ENCODE data around the gene ITIH6. TPM values are rescaled to one million over a fixed set of nuclear protein-coding genes. Genes with fewer than 3 reads are reported as not detected.
A peak's percentile ranks its signal among the peaks of the same experiment; 100 is the strongest.
"Not testable (repeated sequence)": the region's sequence is repeated elsewhere in the genome, so short reads cannot be mapped to it uniquely, and the experiment has no call there.

ITIH6 gene
- total RNA-seq, 1 donor from 2014 or later = 0.51 TPM

DNA sequence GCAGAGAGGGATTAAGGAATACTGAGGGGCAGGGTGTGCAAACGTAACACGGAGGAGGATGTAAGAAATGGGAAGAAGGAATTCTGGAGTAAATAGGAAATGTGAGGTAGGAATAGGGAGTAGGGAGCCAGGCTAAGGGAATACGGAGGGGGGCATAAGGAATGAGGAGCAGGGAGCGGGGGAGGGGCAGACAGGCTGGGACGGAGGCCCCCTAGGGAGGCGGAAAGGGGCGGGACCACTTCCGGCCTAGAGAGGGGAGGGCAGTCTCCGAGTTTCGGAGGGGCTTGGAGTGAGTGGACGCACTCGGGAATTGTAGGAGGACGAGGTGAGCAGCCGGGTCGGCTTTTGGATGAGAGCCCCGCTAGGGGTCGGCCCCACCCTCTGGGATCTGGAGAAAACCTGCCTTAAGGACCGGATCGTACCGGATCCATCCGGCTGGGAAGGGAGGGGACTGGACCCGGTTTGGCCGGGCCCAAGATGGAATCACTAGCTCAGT is 10.1 kb upstream of the ITIH6 start:
- peak; percentile 93 for DNase-seq

DNA sequence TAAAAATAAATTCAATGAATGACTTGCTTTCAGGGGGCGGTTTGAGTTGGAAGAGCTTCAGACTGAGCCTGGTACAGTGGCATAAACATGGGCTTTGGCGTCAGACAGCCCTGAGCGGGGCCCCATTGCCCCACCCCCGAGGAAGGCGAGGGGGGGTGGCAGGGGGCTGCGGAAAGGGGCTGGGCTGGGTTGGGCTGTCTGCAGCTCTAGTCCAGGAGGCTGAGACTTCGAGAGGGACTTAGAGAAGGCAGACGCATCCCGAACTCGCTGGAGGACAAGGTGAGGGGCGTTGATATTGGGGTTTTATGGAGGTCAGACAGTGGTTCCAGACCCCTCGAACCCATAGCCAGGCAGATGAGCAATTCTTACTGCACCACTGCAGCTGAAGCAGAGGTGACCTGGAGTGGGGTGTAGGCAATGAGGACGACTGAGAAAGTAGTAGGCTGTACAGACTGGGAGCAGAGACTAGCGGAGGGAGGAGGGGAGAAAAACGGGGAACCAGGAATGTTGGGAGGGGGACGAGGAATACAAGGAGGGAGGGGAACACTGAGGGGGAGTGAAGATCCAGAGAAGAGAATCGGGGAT is 9.6 kb upstream of the ITIH6 start, which contains the start of gene MAGED2:
MAGED2 (plus strand) TSS at position 222 of the 585 bp plus-strand sequence. CDS start 1,587 bp downstream, outside the sequence.
- DNase-seq = peak; percentile 86

GRCh38 chrX:54799046-54799445 is 991 bp upstream of the ITIH6 start:
- no peak for DNase-seq

GRCh38 chrX:54794795-54795194 is 3.3 kb downstream of the ITIH6 start:
- DNase-seq = no peak

- DNase-seq = peak; percentile 49
These were observed 4.0 kb downstream of the ITIH6 start for GRCh38 chrX:54794028-54794427.

- DNase-seq = peak; percentile 55
These were observed 8.7 kb downstream of the ITIH6 start for GRCh38 chrX:54789405-54789804.

DNA sequence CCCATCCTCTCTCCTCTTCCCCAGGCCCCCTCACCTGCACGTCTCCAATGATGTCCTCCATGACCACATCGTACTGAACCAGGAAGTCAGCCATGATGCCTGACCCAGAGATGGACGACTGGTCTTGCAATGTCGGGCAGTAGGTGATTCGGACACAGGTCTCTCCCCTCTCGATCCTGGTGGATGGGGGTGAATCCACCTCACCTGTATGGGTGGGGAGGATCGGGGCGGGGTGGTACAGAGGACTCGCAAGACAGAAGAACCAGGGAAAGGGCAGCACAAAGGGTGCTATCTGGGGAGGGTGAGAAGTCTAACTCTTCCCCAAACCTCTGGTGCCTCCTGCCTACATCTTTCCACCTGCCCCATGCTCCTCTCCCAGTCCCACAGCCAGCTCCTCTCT is 9.6 kb downstream of the ITIH6 start:
- no peak for DNase-seq

DNA sequence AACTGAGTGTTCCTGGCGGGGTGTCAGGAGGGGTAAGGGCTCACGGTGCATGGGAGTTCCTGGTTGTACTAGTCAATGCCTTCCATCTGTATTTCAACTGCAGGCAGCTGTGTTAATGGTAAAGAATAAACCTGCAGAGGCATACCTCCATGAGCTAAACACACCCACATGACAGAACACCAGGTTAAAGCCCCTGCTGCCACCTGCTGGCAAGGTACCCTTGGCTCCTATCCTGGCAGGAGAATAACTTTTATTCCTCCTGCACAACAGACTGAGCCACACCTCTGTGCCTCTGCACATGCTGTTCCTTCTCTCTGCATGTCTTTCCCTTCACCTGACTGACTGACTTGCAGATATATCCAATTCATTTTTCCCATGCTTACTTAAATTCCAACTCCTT is 11.1 kb downstream of the ITIH6 start:
- no peak for DNase-seq

GRCh38 chrX:54785901-54786300 is 12.2 kb downstream of the ITIH6 start:
- DNase-seq = no peak

DNA sequence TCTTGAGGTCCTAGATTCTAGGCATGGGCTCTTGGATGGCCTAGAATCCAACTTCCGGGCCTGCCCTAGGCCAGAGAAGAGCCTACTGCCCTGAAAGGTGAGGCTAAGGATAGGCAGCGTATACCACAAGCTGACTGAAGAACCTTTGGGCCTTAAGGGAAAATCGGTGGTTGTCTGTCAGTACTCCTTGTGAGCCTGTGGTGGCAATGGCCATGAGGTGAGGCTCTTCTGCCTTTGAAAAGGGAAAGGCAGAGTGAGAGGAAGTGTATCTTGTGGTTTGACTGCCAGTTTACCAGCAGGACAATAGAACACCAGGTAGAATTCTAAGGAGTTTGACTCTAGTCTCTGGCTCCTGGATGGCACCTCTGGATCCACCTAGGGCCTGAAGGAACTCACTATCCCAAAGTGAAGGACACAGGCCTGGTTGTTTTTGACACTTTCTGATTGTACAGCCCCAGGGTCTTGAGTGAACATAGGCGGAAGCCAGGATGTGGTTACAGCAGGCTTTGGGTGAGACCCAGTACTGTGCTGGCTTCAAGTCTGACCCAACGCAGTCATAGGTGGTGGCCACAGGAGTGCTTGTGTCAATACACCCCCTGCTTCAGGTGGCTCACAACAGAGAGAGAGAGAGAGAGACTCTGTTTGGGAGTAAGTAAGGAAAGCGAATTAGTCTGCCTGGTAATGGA is 20.9 kb downstream of the ITIH6 start:
- no peak for DNase-seq

DNA sequence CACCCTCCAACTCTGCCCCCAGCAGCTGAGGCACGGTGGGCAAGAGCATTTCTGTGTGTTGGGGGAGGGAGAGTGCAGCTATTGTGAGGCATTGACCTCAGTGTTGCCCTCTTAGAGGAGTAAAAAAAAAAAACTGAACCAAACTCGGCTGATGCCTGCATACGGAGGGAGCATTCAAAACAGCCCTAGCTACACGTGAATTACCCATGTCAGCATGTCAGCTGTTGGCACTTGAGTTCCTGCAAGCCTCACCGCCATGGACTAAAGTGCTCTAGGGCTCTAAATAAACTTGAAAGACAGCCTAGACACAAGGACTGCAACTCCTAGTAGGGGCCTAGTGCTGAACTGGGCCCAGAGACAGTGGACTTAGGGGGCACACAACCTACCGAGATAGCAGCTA is 22.0 kb downstream of the ITIH6 start:
- peak; percentile 70 for DNase-seq

DNA sequence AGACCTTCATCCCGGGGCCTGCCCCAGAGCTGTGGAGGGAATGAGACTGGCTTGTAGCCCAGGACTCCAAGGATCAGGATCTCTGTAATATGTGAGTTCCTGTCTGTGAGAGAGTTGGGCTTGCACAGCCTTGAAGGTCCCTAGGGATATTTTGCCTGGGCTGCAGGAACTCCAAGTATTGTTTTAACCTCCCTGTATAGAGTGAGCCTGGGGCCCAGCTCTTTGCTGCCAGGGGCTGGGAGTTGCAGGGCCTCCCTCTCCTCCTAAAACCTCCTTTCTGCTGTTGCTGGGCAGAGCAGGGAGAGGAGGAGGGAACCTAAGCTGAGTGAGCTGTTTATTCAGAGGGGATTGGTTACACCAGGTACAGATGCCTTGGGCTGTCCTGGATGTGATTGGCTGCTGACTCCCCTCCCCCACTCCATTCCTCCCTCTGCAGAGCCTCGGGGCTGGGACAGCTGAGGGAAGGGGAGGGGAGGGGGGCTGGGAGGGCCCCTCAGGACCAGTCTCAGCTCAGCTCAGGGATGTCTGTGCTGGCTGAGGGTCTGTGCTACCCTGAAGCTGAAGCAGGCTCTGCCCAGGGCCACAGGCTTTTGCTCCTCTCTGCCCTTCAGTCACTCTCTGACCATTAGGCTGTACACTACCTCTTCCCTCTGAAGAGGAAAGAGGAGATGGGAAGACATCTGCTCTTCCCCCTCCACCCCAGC is 23.5 kb downstream of the ITIH6 start:
- DNase-seq = peak; percentile 90

DNA sequence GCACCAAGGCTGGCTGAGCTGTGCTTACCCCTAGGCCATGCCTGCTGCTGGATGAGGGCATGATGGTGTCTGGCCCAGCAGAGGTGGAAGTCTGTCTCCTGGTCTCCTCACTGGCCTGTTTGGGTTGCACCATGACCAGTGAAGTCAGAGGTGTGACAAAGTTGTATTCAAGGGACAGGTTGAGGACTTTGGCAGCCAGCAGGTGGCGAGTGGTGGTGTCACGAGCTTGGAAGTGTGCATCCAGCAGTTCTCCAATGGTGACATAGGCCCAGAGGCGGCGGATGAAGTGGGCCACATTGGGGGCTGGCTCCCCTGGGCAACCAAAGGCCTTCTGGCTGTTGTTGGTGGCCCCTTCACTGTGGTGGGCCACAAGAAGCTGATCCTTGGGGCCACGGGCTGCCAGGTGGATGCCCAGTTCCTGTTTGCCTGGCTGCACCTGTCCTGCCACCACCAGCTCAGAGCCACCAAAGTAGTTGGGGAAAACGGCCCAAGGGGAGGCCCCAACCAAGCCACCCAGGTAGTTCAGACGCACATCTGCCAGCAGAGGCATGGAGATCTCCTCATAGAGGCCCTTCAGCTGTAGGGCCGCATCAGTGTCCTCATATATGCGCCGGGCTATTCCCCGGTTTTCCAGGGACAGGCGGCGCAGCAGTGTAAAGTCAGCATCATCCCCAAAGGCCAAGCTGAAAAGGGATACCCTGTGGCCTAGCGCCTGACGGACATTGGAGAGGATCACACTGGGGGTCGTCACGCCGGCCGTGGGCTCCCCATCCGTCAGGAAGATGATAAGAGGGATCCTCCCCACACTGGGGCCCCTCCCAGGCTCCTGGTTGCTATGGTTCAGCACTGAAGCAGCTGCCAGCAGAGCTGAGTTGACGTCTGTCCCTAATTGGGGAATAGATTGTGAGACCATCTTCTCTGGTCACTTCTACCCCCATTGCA is 39.7 kb downstream of the ITIH6 start:
- DNase-seq = no peak

DNA sequence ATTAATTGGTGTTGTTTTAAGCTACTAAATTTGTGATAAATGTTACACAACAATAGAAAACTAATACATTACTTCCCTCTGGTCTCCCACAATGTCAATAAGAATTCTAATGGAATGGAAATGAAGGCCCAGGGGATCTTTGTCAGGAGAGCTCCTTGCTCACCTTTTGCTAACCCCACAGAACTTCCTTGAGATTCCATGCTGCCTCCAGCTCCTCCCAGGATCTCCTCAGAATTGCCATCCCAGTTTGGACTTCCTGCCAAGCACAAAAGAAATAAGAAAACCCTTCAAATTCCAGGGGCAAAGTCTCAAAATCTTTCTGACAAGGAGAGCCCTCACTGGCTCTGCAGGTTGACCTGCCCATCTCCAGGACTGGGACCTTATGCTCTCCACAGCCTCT is 43.2 kb downstream of the ITIH6 start:
- no peak for DNase-seq

GRCh38 chrX:54748626-54749025 is 49.4 kb downstream of the ITIH6 start:
- DNase-seq = no peak

DNA sequence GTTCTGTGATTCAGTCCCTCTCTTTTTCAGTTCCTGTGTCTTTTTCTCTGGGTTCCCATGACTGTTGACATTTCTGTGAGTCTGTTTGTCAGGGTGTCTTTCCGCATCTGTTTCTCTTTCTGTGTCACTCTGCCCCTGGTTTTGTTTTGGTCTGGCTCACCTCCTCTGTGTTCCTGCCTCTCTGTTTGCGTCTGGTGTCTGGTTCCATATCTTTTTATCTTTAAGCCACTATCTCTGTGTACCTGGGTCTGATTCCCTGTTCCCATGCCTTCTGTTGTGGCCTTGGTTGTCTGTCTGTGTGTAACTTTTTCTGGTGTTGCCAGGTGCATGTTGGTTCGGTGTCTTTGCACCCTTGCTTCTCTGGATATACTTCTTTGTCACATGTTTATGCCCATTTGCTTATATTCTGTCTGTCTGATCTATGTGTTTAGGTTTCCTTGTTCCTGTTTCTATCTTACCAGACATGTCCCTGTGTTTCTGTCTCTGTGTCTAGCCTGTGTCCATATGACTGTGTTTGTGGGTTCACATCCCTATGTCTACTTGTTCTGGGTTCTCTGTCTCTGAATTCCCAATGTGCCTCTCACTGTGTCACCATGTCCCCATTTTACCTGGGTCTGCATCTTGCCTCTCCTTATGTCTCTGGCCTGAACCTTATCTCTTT is 50.2 kb downstream of the ITIH6 start:
- DNase-seq = no peak

- no peak for DNase-seq
These were observed 51.1 kb downstream of the ITIH6 start for GRCh38 chrX:54746928-54747327.

DNA sequence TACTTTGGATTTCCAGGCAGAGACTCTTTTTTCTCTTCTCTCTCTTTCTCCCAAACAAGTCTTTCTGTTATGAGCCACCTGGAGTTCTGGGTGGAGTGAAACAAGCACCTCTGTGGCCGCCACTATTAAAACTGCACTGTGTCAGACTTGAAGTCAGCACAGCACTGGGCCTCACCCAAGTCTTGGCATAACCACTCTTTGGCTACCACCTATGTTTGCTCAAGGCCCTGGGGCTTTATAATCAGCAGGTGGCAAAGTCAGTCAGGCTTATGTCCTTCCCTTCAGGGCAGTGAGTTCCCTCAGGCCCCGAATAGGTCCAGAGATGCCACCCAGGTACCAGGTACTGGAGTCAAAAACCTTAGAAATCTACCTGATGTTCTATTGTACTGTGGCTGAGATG is 52.4 kb downstream of the ITIH6 start:
- DNase-seq = no peak

DNA sequence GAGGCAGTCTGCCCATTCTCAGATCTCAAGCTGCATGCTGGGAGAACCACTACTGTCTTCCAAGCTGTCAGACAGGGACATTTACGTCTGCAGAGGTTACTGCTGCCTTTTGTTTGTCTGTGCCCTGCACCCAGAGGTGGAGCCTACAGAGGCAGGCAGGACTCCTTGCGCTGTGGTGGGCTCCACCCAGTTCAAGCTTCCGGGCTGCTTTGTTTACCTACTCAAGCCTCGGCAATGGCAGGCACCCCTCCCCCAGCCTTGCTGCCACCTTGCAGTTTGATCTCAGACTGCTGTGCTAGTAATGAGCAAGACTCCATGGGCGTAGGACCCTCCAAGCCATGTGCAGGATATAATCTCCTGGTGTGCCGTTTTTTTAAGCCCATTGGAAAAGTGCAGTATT is 59.5 kb downstream of the ITIH6 start:
- not testable (repeated sequence) for DNase-seq

DNA sequence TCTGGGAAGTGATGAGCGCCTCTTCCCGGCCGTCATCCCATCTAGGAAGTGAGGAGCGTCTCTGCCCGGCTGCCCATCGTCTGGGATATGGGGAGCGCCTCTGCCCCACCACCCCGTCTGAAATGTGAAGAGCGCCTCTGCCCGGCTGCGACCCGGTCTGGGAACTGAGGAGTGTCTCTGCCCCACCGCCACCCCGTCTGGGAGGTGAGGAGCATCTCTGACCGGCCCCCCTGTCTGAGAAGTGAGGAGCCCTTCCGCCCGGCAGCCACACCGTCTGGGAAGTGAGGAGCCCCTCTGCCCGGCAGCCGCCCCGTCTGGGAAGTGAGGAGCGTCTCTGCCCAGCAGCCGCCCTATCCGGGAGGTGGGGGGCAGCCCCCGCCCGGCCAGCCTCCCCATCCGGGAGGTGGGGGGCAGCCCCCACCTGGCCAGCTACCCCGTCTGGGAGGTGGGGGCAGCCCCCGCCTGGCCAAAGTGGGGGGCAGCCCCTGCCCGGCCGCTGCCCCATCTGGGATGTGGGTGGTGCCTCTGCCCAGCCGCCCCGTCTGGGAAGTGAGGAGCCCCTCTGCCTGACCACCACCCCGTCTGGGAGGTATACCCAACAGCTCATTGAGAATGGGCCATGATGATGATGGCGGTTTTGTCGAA is 61.6 kb downstream of the ITIH6 start:
- DNase-seq = not testable (repeated sequence)

DNA sequence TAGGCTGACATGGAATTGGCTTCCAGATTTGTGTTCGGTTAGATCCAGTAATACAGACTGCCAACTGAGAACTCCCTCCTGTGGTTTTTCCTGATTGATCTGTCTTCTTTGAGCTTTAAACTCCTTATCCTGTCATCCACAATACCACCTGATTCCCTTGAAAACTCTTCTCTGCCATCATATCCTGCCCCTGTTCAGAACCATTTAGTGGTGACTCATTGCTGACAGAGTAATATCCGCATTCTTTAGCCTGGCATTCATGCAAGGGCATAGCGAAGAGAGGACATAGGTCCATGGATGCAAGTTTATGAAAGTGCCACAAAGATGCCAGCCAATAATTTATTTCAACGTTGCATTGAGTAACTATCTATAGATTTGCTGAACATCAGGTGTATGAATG is 76.6 kb downstream of the ITIH6 start:
- DNase-seq = no peak
